HepG2 (cell line): Measurements from ENCODE around the gene AKAP3. TPM values are rescaled to one million over a fixed set of nuclear protein-coding genes. Genes with fewer than 3 reads are reported as not detected.

ENCODE experiments used
- FOXA1 ChIP-seq, 2 experiments: fragments of 450-650 bp in 1 of 2; sonication (generic) in 1 of 2; formaldehyde crosslinking in 1 of 2; IDR thresholded peaks; 2 replicates each; pipeline versions ENCODE4 v1.4.0 to v1.6.1; 2016 to 2020; ENCODE audit warnings: missing genetic modification reagents in 1 of 2
- FOXP4 ChIP-seq: sonication (generic); formaldehyde crosslinking; IDR thresholded peaks from 2 replicates; pipeline ENCODE4 v1.4.0; 2020; ENCODE audit warnings: missing genetic modification reagents
- HNRNPK ChIP-seq: fragments of 200-400 bp; formaldehyde crosslinking; IDR thresholded peaks from 2 replicates; pipeline ENCODE4 v1.6.1; 2018; ENCODE audit warnings: low read length, low read depth, moderate library complexity, mild to moderate bottlenecking; ENCODE audit not compliant: poor library complexity, severe bottlenecking
- JUND ChIP-seq: sonication (generic); formaldehyde crosslinking; IDR thresholded peaks from 2 replicates; pipeline ENCODE4 v1.8.0; 2022; ENCODE audit warnings: mild to moderate bottlenecking, missing genetic modification reagents
- MAFG ChIP-seq: sonication (generic); formaldehyde crosslinking; IDR thresholded peaks from 2 replicates; pipeline ENCODE4 v1.5.1; 2020; ENCODE audit warnings: mild to moderate bottlenecking, missing genetic modification reagents
- PAF1 ChIP-seq: IDR thresholded peaks from 2 replicates; pipeline ENCODE4 v1.6.1; 2016; ENCODE audit warnings: missing genetic modification reagents, missing compliant biosample characterization
- RARA ChIP-seq: IDR thresholded peaks from 2 replicates; pipeline ENCODE4 v1.6.1; 2016; ENCODE audit warnings: missing genetic modification reagents, missing compliant biosample characterization
- SMYD3 ChIP-seq: sonication (generic); formaldehyde crosslinking; IDR thresholded peaks from 2 replicates; pipeline ENCODE4 v1.8.1; 2023; ENCODE audit warnings: mild to moderate bottlenecking, missing genetic modification reagents
- SRY ChIP-seq: sonication (generic); formaldehyde crosslinking; IDR thresholded peaks from 2 replicates; pipeline ENCODE4 v1.8.0; 2022; ENCODE audit warnings: mild to moderate bottlenecking, missing genetic modification reagents
- TMF1 ChIP-seq: sonication (generic); formaldehyde crosslinking; IDR thresholded peaks from 2 replicates; pipeline ENCODE4 v1.8.1; 2022; ENCODE audit warnings: low read depth, missing genetic modification reagents
- ZBTB8A ChIP-seq: sonication (generic); formaldehyde crosslinking; IDR thresholded peaks from 2 replicates; pipeline ENCODE4 v1.4.0; 2020; ENCODE audit warnings: mild to moderate bottlenecking, low read depth, missing genetic modification reagents, borderline replicate concordance
- ZNF20 ChIP-seq: sonication (generic); formaldehyde crosslinking; IDR thresholded peaks from 2 replicates; pipeline ENCODE4 v1.4.0; 2020; ENCODE audit warnings: mild to moderate bottlenecking, moderate library complexity, missing genetic modification reagents
- ZNF235 ChIP-seq: sonication (generic); formaldehyde crosslinking; IDR thresholded peaks from 2 replicates; pipeline ENCODE4 v1.8.1; 2023; ENCODE audit warnings: mild to moderate bottlenecking, missing genetic modification reagents, borderline replicate concordance
- ZNF296 ChIP-seq: sonication (generic); formaldehyde crosslinking; conservative IDR thresholded peaks from 2 replicates; pipeline ENCODE4 v1.5.0; 2020; ENCODE audit warnings: mild to moderate bottlenecking, missing genetic modification reagents
- ZNF749 ChIP-seq: sonication (generic); formaldehyde crosslinking; IDR thresholded peaks from 2 replicates; pipeline ENCODE4 v1.8.0; 2022; ENCODE audit warnings: mild to moderate bottlenecking, missing genetic modification reagents, moderate library complexity, borderline replicate concordance
- polyA plus RNA-seq, 8 experiments: library from polyadenylated mRNA; depleted of rRNA in 3 of 8; stranded (reverse) in 7 of 8; unstranded in 1 of 8; fragments of >200 nt; fragmentation: Illumina TruSeq in 4 of 8; extraction: Trizol in 4 of 8; gene quantifications; 2 replicates each; pipeline versions ENCODE4 v1.2.1 to v1.2.3, GENCODE V29; 2011 to 2016; ENCODE audit warnings: low read depth in 4 of 8, missing spikeins in 1 of 8, mixed read lengths in 1 of 8; ENCODE audit not compliant: insufficient read depth in 1 of 8
- total RNA-seq, 5 experiments: library from RNA; depleted of rRNA; stranded (reverse); fragments of >200 nt; fragmentation: Illumina TruSeq; extraction: Trizol; gene quantifications; 2 replicates each; pipeline ENCODE4 v1.2.3, GENCODE V29; 2016; ENCODE audit warnings: low read depth in 1 of 5
- TF ChIP-seq, protein P1 (sequence below), 2 experiments: sonication (generic) in 1 of 2; formaldehyde crosslinking in 1 of 2; IDR thresholded peaks; 2 replicates each; pipeline versions ENCODE4 v1.6.1 to v1.9.0; 2014 to 2022; ENCODE audit warnings: antibody characterized with exemption in 1 of 2, borderline replicate concordance in 1 of 2, inconsistent platforms in 1 of 2, low read depth in 1 of 2, missing genetic modification reagents in 1 of 2
- TF ChIP-seq, protein P2 (sequence below): sonication (generic); formaldehyde crosslinking; IDR thresholded peaks from 2 replicates; pipeline ENCODE4 v1.4.0; 2020; ENCODE audit warnings: missing genetic modification reagents

AKAP3 gene
- total and polyA plus RNA-seq, 2 of the 13 experiments (the other 11 are each of a cell fraction or from before 2014, with no cell fraction given): 0.22 to 0.49 TPM

- TF ChIP-seq, protein P1, sequence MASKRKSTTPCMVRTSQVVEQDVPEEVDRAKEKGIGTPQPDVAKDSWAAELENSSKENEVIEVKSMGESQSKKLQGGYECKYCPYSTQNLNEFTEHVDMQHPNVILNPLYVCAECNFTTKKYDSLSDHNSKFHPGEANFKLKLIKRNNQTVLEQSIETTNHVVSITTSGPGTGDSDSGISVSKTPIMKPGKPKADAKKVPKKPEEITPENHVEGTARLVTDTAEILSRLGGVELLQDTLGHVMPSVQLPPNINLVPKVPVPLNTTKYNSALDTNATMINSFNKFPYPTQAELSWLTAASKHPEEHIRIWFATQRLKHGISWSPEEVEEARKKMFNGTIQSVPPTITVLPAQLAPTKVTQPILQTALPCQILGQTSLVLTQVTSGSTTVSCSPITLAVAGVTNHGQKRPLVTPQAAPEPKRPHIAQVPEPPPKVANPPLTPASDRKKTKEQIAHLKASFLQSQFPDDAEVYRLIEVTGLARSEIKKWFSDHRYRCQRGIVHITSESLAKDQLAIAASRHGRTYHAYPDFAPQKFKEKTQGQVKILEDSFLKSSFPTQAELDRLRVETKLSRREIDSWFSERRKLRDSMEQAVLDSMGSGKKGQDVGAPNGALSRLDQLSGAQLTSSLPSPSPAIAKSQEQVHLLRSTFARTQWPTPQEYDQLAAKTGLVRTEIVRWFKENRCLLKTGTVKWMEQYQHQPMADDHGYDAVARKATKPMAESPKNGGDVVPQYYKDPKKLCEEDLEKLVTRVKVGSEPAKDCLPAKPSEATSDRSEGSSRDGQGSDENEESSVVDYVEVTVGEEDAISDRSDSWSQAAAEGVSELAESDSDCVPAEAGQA (IDR thresholded peaks at IDR 0.05; ENCODE audit: low read depth): peak; percentile 83
- TF ChIP-seq, protein P1 (CRISPR knock-in tag; IDR thresholded peaks at IDR 0.05; ENCODE audit: borderline replicate concordance): no peak
- no peak for TF ChIP-seq PAF1 (CRISPR knock-in tag)
- TF ChIP-seq SRY (CRISPR knock-in tag): 0 out of 2 replicates have a peak, but pooled peaks have one; percentile 40
- TF ChIP-seq HNRNPK: no peak
- no peak for TF ChIP-seq ZBTB8A (CRISPR knock-in tag)
- TF ChIP-seq SMYD3 (CRISPR knock-in tag): no peak
- no peak for TF ChIP-seq MAFG (CRISPR knock-in tag)
- no peak for TF ChIP-seq ZNF235
- TF ChIP-seq ZNF749 (CRISPR knock-in tag): no peak
- TF ChIP-seq ZNF20 (CRISPR knock-in tag): no peak
- no peak for TF ChIP-seq JUND (CRISPR knock-in tag)
- no peak for TF ChIP-seq FOXA1 (IDR thresholded peaks at IDR 0.05)
- TF ChIP-seq FOXA1 (CRISPR knock-in tag; IDR thresholded peaks at IDR 0.05): no peak
- no peak for TF ChIP-seq RARA
- TF ChIP-seq, protein P2, sequence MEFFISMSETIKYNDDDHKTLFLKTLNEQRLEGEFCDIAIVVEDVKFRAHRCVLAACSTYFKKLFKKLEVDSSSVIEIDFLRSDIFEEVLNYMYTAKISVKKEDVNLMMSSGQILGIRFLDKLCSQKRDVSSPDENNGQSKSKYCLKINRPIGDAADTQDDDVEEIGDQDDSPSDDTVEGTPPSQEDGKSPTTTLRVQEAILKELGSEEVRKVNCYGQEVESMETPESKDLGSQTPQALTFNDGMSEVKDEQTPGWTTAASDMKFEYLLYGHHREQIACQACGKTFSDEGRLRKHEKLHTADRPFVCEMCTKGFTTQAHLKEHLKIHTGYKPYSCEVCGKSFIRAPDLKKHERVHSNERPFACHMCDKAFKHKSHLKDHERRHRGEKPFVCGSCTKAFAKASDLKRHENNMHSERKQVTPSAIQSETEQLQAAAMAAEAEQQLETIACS (CRISPR knock-in tag): no peak
- no peak for TF ChIP-seq TMF1 (CRISPR knock-in tag)
- TF ChIP-seq ZNF296: no peak
- TF ChIP-seq FOXP4 (CRISPR knock-in tag): no peak; the same call in 1 of the 2 replicates
These were observed at the start of gene AKAP3, which contains the start of gene NDUFA9 (continued) for GRCh38 chr12:4648501-4649357.
